ENCODE results near the gene MYRFL. TPM values are rescaled to one million over a fixed set of nuclear protein-coding genes. Genes with fewer than 3 reads are reported as not detected.

Gene MYRFL
- total RNA-seq, 2 donors from 2014 or later, result 0.27 TPM; not detected in 1

- intact Hi-C loops (cut with DNase I), result loop anchor here (10.0 kb wide), 1 partner anchor 840 kb away; no protein-coding TSS in a partner anchor
- WGBS, result 85% methylated on average over 2 of the region's 2 CpGs
- H3K9me3 ChIP-seq, result no peaks in the 10 kb centered on the region
- H3K36me3 ChIP-seq, result no peaks in the 10 kb centered on the region
- H3K27ac ChIP-seq, result no peak overlapping the region
- no peaks in the 10 kb centered on the region for H3K27me3 ChIP-seq (replicated peaks; ENCODE audit: insufficient read depth)
- no peaks in the 10 kb centered on the region for H3K4me1 ChIP-seq (replicated peaks)
- no peak for TF ChIP-seq CTCF (IDR thresholded peaks at IDR 0.05)
- TF ChIP-seq POLR2A (IDR thresholded peaks at IDR 0.05), result no peak
- no peak for TF ChIP-seq POLR2AphosphoS5 (IDR thresholded peaks at IDR 0.05)
- no peak overlapping the region for H3K4me3 ChIP-seq
- no peak for DNase-seq (ENCODE audit: low spot score)
These were observed 59.4 kb downstream of the MYRFL start for GRCh38 chr12:69884386-69884785.

GRCh38 chr12:69885658-69886057 is 60.6 kb downstream of the MYRFL start:
- TF ChIP-seq CTCF (IDR thresholded peaks at IDR 0.05) (no peak), POLR2AphosphoS5 (IDR thresholded peaks at IDR 0.05) (no peak), POLR2A (IDR thresholded peaks at IDR 0.05) (no peak)
- Histone ChIP-seq H3K4me1 (replicated peaks) (no peaks in the 10 kb centered on the region), H3K27me3 (replicated peaks; ENCODE audit: insufficient read depth) (no peaks in the 10 kb centered on the region), H3K27ac (no peak overlapping the region), H3K9me3 (no peaks in the 10 kb centered on the region), H3K36me3 (no peaks in the 10 kb centered on the region), H3K4me3 (no peak overlapping the region)
- intact Hi-C loops (cut with DNase I), result loop anchor here (10.0 kb wide), 1 partner anchor 839 kb away; no protein-coding TSS in a partner anchor
- DNase-seq (ENCODE audit: low spot score), result no peak

GRCh38 chr12:69886109-69886508 is 61.1 kb downstream of the MYRFL start:
- intact Hi-C loops (cut with DNase I), result loop anchor here (10.0 kb wide), 1 partner anchor 839 kb away; no protein-coding TSS in a partner anchor

GRCh38 chr12:69886715-69887114 is 61.7 kb downstream of the MYRFL start:
- Histone ChIP-seq H3K9me3 (no peaks in the 10 kb centered on the region), H3K4me3 (no peak overlapping the region), H3K36me3 (no peaks in the 10 kb centered on the region), H3K4me1 (replicated peaks) (no peaks in the 10 kb centered on the region), H3K27me3 (replicated peaks; ENCODE audit: insufficient read depth) (no peaks in the 10 kb centered on the region), H3K27ac (no peak overlapping the region)
- DNase-seq (ENCODE audit: low spot score), result no peak
- no peak for TF ChIP-seq CTCF (IDR thresholded peaks at IDR 0.05)
- TF ChIP-seq POLR2A (IDR thresholded peaks at IDR 0.05), result no peak
- TF ChIP-seq POLR2AphosphoS5 (IDR thresholded peaks at IDR 0.05), result no peak
- WGBS, result 100% methylated on average over 2 of the region's 2 CpGs
- intact Hi-C loops (cut with DNase I), result loop anchor here (10.0 kb wide), 1 partner anchor 838 kb away; no protein-coding TSS in a partner anchor

More at GRCh38 chr12:69886109-69886508, 61.1 kb downstream of the MYRFL start:
- Histone ChIP-seq H3K4me1 (replicated peaks) (no peaks in the 10 kb centered on the region), H3K9me3 (no peaks in the 10 kb centered on the region), H3K4me3 (no peak overlapping the region), H3K27ac (no peak overlapping the region), H3K27me3 (replicated peaks; ENCODE audit: insufficient read depth) (no peaks in the 10 kb centered on the region), H3K36me3 (no peaks in the 10 kb centered on the region)
- no peak for DNase-seq (ENCODE audit: low spot score)
- WGBS, result 77% methylated on average over 5 of the region's 5 CpGs
- TF ChIP-seq CTCF (IDR thresholded peaks at IDR 0.05), result no peak
- TF ChIP-seq POLR2A (IDR thresholded peaks at IDR 0.05), result no peak
- no peak for TF ChIP-seq POLR2AphosphoS5 (IDR thresholded peaks at IDR 0.05)

- no peak for TF ChIP-seq CTCF (IDR thresholded peaks at IDR 0.05)
- TF ChIP-seq POLR2A (IDR thresholded peaks at IDR 0.05), result no peak
- no peak for TF ChIP-seq POLR2AphosphoS5 (IDR thresholded peaks at IDR 0.05)
- intact Hi-C loops (cut with DNase I), result loop anchor here (10.0 kb wide), 1 partner anchor 836 kb away; no protein-coding TSS in a partner anchor
- Histone ChIP-seq H3K4me3 (no peak overlapping the region), H3K27me3 (replicated peaks; ENCODE audit: insufficient read depth) (no peaks in the 10 kb centered on the region), H3K4me1 (replicated peaks) (no peaks in the 10 kb centered on the region), H3K9me3 (no peaks in the 10 kb centered on the region), H3K36me3 (no peaks in the 10 kb centered on the region), H3K27ac (no peak overlapping the region)
- WGBS, result 100% methylated on average over 1 of the region's 1 CpG
- DNase-seq (ENCODE audit: low spot score), result no peak
These were observed 63.9 kb downstream of the MYRFL start for GRCh38 chr12:69888901-69889300.
